HFFc6 (cell line): ENCODE results near the gene RAPGEF4. TPM values are rescaled to one million over a fixed set of nuclear protein-coding genes. Genes with fewer than 3 reads are reported as not detected.
"Not testable (repeated sequence)": the region's sequence is repeated elsewhere in the genome, so short reads cannot be mapped to it uniquely, and the experiment has no call there.

Experiments used
- DNase-seq: peaks from one replicate; pipeline ENCODE4 v3.0.0-alpha.2; 2018
- H3K27ac Mint-ChIP-seq: 2 replicates; pipeline ENCODE4 v1.8.0; 2020; ENCODE audit warnings: mild to moderate bottlenecking, mixed read lengths
- H3K27me3 Mint-ChIP-seq: 2 replicates; pipeline ENCODE4 v1.8.0; 2021; ENCODE audit warnings: mild to moderate bottlenecking, moderate library complexity, mixed read lengths; ENCODE audit not compliant: insufficient read depth
- H3K36me3 Mint-ChIP-seq: 2 replicates; pipeline ENCODE4 v1.8.0; 2021; ENCODE audit warnings: low read depth, mixed read lengths
- H3K4me1 Mint-ChIP-seq: 2 replicates; pipeline ENCODE4 v1.8.0; 2020; ENCODE audit warnings: low read depth, mixed read lengths
- H3K4me3 Mint-ChIP-seq: 2 replicates; pipeline ENCODE4 v1.8.0; 2020; ENCODE audit warnings: mild to moderate bottlenecking, moderate library complexity, mixed read lengths
- H3K9me3 Mint-ChIP-seq: 2 replicates; pipeline ENCODE4 v1.8.0; 2020; ENCODE audit warnings: mild to moderate bottlenecking, mixed read lengths
- CTCF ChIP-seq: fragments of 200-600 bp; sonication (generic); IDR thresholded peaks from 2 replicates; pipeline ENCODE4 v1.5.0; 2021; ENCODE audit warnings: antibody characterized with exemption, mild to moderate bottlenecking
- total RNA-seq, 6 experiments: library from RNA; stranded (reverse); fragmentation: NEBNext Ultra II Directional; extraction: Animal tissue kit (Norgen Biotek cat#: 25700); gene quantifications; 2 replicates in 1 of 6; 3 replicates in 5 of 6; pipeline ENCODE4 v1.2.3, GENCODE V29; 2021

The RAPGEF4 gene
- total RNA-seq, 6 experiments from 2014 or later = 0.14 to 0.37 (median 0.18) TPM

- H3K27ac Mint-ChIP-seq = no peak overlapping the region
- peaks cover 7% of the 10 kb centered on the region; the same call in 1 of the 2 replicates for H3K4me1 Mint-ChIP-seq
- H3K9me3 Mint-ChIP-seq = peaks cover 11% of the 10 kb centered on the region
- no peak for TF ChIP-seq CTCF
- peaks cover 44% of the 10 kb centered on the region for H3K27me3 Mint-ChIP-seq
- no peak overlapping the region for H3K4me3 Mint-ChIP-seq
- DNase-seq = no peak
- H3K36me3 Mint-ChIP-seq = peaks cover 11% of the 10 kb centered on the region
These were observed 4.1 kb downstream of the RAPGEF4 start for GRCh38 chr2:172739661-172740266.

GRCh38 chr2:172740856-172741255 is 5.2 kb downstream of the RAPGEF4 start:
- Mint-ChIP-seq H3K27me3 (peaks cover 39% of the 10 kb centered on the region), H3K4me3 (no peak overlapping the region), H3K4me1 (peaks cover 11% of the 10 kb centered on the region), H3K36me3 (peaks cover 17% of the 10 kb centered on the region), H3K9me3 (peaks cover 18% of the 10 kb centered on the region), H3K27ac (no peak overlapping the region)
- DNase-seq = no peak
- TF ChIP-seq CTCF = no peak

GRCh38 chr2:172742931-172743540 is 7.4 kb downstream of the RAPGEF4 start:
- Mint-ChIP-seq H3K9me3 (peaks cover 18% of the 10 kb centered on the region), H3K4me3 (no peak overlapping the region), H3K27me3 (peaks cover 28% of the 10 kb centered on the region), H3K27ac (no peak overlapping the region), H3K36me3 (peaks cover 19% of the 10 kb centered on the region), H3K4me1 (peaks cover 10% of the 10 kb centered on the region)
- no peak for TF ChIP-seq CTCF
- no peak for DNase-seq

GRCh38 chr2:172743898-172744297 is 8.3 kb downstream of the RAPGEF4 start:
- H3K9me3 Mint-ChIP-seq = peaks cover 18% of the 10 kb centered on the region
- H3K36me3 Mint-ChIP-seq = peaks cover 22% of the 10 kb centered on the region
- H3K4me1 Mint-ChIP-seq = peaks cover 10% of the 10 kb centered on the region
- no peak for TF ChIP-seq CTCF
- peaks cover 21% of the 10 kb centered on the region for H3K27me3 Mint-ChIP-seq
- DNase-seq = no peak
- no peak overlapping the region for H3K4me3 Mint-ChIP-seq
- H3K27ac Mint-ChIP-seq = no peak overlapping the region

GRCh38 chr2:172745636-172746035 is 10.0 kb downstream of the RAPGEF4 start:
- no peak for TF ChIP-seq CTCF
- H3K4me1 Mint-ChIP-seq = peaks cover 10% of the 10 kb centered on the region
- peaks cover 24% of the 10 kb centered on the region for H3K27me3 Mint-ChIP-seq
- no peak overlapping the region for H3K27ac Mint-ChIP-seq
- no peak overlapping the region for H3K4me3 Mint-ChIP-seq
- peaks cover 18% of the 10 kb centered on the region for H3K9me3 Mint-ChIP-seq
- peaks cover 22% of the 10 kb centered on the region for H3K36me3 Mint-ChIP-seq
- DNase-seq = no peak

GRCh38 chr2:172748543-172748942 is 12.9 kb downstream of the RAPGEF4 start:
- Mint-ChIP-seq H3K27me3 (peaks cover 10% of the 10 kb centered on the region), H3K36me3 (peaks cover 21% of the 10 kb centered on the region), H3K9me3 (peaks cover 18% of the 10 kb centered on the region)

More at GRCh38 chr2:172748543-172748942, 12.9 kb downstream of the RAPGEF4 start:
- DNase-seq, H3K4me3 Mint-ChIP-seq, H3K27ac Mint-ChIP-seq: not testable (repeated sequence)
- peaks cover 10% of the 10 kb centered on the region for H3K4me1 Mint-ChIP-seq
